Lower leg skin (tissue), 4 donors: ENCODE measurements around the gene KASH5. TPM values are rescaled to one million over a fixed set of nuclear protein-coding genes. Genes with fewer than 3 reads are reported as not detected.

ENCODE experiments used
- DNase-seq, 2 donors: peaks; one replicate each; pipeline ENCODE4 v3.0.0-alpha.2; 2019; ENCODE audit warnings: low spot score in 2 of 2
- H3K4me3 ChIP-seq: fragments of 200-600 bp; sonication (generic); 2 replicates; pipeline ENCODE4 v1.5.1; 2017; ENCODE audit warnings: mild to moderate bottlenecking, low read depth; ENCODE audit not compliant: poor library complexity, severe bottlenecking
- POLR2A ChIP-seq, 2 donors: fragments of 450-650 bp; IDR thresholded peaks; one replicate each; pipeline ENCODE4 v1.6.1; 2016 to 2017; ENCODE audit warnings: antibody characterized with exemption in 2 of 2, mild to moderate bottlenecking in 1 of 2, moderate library complexity in 1 of 2
- WGBS, 2 donors: methylation state at CpG; one replicate each; pipeline ENCODE4 v1.1.5; 2018; 5-methylcytosine and 5-hydroxymethylcytosine counted together
- intact Hi-C: fragments of 100-400 bp; cut with DNase I; formaldehyde crosslinking; loops from one replicate; pipeline ENCODE4 v1.15.0; 2023; ENCODE audit warnings: low total_unique reads
- total RNA-seq, 4 donors: library from RNA; depleted of rRNA; stranded (reverse); fragments of >200 nt; gene quantifications; one replicate each; pipeline ENCODE4 v1.1.0, GENCODE V29; 2016
- TF ChIP-seq, protein P1 (sequence below), 3 donors: fragments of 450-650 bp; IDR thresholded peaks; one replicate each; pipeline ENCODE4 v1.5.1; 2016; ENCODE audit warnings: antibody characterized with exemption in 3 of 3, mild to moderate bottlenecking in 3 of 3, moderate library complexity in 2 of 3

KASH5 gene
- total RNA-seq, 4 donors from 2014 or later, result not detected

DNA sequence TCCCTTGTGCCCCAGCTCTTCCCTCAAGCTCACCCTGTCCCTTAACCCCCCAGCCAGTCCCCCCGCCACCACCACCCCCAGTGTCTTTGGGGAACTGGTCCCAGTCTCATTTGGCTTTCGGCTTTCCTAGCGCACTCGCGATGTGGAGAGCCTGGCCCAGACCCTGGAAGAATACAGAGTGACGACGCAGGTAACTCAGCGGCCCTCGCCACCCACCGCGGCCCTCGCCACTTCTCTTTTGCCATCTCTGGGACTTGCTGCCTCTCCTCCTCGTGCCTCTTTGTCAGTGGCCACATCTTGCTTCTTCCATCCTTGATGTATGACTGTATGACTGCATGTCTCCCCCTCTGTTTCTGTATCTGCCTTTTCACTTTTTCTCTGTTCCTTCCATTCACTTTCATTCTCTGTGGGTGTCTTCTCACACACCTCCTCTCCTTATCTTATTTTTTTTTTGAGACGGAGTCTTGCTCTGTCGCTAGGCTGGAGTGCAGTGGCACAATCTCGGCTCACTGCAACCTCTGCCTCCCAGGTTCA, 19.5 kb downstream of the KASH5 start:
- no peak overlapping the region for H3K4me3 ChIP-seq
- TF ChIP-seq, protein P1, sequence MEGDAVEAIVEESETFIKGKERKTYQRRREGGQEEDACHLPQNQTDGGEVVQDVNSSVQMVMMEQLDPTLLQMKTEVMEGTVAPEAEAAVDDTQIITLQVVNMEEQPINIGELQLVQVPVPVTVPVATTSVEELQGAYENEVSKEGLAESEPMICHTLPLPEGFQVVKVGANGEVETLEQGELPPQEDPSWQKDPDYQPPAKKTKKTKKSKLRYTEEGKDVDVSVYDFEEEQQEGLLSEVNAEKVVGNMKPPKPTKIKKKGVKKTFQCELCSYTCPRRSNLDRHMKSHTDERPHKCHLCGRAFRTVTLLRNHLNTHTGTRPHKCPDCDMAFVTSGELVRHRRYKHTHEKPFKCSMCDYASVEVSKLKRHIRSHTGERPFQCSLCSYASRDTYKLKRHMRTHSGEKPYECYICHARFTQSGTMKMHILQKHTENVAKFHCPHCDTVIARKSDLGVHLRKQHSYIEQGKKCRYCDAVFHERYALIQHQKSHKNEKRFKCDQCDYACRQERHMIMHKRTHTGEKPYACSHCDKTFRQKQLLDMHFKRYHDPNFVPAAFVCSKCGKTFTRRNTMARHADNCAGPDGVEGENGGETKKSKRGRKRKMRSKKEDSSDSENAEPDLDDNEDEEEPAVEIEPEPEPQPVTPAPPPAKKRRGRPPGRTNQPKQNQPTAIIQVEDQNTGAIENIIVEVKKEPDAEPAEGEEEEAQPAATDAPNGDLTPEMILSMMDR (IDR thresholded peaks at IDR 0.05), result no peak
- no peak for TF ChIP-seq POLR2A (IDR thresholded peaks at IDR 0.05)
- intact Hi-C loops, result no loop called here
- no peak for DNase-seq
- 89 to 90% methylated on average over 16 of the region's 16 CpGs for WGBS, 2 donors

DNA sequence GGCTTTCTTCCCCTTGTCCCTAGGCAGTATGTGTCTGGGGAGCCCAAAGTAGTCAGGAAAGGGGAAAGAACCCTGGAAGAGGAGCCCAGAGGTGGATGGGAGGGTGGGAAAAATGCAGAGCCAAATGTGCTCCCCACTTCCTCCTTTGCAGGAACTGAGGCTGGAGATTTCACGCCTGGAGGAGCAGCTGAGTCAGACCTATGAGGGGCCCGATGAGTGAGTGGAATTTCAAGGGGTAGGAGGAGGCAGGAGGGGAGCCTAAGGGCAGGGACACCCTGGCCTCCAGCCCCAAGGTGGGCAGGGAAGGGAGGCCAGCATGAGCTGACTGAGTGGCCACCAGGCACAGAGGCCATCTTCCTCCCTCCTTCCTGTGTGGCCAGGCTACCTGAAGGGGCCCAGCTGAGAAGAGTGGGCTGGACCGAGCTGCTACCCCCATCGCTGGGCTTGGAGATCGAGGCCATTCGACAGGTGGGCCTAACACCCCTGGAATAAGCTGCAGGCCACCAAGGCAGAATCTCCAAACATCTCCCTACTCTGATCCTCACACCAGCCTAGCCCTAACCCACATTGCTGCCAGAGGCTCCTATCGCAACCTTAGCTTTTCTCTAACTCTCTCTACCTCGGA, 20.9 kb downstream of the KASH5 start:
- no peak for TF ChIP-seq POLR2A (IDR thresholded peaks at IDR 0.05)
- WGBS, 2 donors, result 74 to 75% methylated on average over 8 of the region's 8 CpGs
- no peak for DNase-seq
- no peak overlapping the region for H3K4me3 ChIP-seq
- intact Hi-C loops, result no loop called here

DNA sequence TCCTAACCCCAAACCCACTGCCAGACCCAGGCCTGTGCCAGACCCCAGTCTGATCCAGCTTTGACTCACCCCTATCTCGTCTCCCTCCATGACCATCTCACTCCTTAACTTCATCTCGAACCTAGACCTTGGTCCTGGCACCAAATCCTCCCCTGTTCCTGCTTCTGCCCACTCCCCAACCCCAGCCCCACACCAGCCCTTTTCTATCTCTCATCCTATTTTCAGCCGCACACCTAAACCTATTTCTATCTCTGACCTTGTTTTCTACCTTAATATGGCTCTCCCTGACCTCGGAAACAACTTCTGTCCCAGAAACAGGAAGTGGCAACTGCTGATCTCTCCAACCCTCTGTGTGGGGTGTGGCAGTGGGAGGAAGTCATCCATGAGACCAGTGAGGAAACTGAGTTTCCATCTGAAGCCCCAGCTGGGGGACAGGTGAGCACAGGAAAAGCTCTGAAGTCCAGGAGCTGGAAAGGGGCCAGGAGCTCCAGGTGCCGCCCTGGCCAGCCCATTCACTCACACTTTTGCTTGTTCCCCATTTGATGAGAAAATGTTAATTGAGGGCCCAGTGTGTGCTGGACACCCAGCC, 21.5 kb downstream of the KASH5 start:
- H3K4me3 ChIP-seq, result no peak overlapping the region
- 70 to 78% methylated on average over 5 of the region's 5 CpGs for WGBS, 2 donors
- TF ChIP-seq, protein P1 (IDR thresholded peaks at IDR 0.05), result no peak
- TF ChIP-seq POLR2A (IDR thresholded peaks at IDR 0.05), result no peak
- intact Hi-C loops, result no loop called here
- no peak for DNase-seq

DNA sequence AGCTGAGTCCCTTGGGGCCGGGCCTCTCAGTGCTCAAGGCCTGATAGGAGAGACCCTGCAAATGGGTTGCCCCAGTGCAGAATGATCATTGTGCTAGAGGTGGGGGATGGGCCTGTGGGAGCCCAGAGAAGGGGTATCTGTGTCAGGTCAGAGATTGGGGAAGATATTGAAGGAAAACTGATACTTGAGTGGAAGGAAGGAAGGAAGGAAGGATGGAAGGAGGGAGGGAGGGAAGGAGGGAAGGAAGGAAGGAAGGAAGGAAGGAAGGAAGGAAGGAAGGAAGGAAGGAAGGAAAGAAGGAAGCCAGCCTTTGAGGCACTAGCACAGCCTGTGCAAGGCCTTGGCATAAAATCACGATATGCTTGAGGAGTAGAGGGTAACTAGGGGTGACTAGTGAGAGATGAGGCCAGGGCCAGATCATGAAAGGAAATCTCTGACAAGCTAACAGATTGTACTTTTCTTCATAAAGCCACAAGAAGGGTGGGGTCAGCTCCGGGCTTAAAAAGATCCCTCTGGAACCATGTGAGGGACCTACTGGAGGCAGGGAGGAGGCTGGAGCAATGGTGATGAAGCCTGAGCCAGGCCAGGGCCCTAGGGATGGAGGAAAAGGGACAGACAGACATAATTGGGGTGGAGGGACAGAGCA, 23.8 kb downstream of the KASH5 start:
- TF ChIP-seq POLR2A (IDR thresholded peaks at IDR 0.05), result no peak
- no peak overlapping the region for H3K4me3 ChIP-seq
- 71 to 74% methylated on average over 3 of the region's 3 CpGs for WGBS, 2 donors
- no peak for DNase-seq
- intact Hi-C loops, result no loop called here

DNA sequence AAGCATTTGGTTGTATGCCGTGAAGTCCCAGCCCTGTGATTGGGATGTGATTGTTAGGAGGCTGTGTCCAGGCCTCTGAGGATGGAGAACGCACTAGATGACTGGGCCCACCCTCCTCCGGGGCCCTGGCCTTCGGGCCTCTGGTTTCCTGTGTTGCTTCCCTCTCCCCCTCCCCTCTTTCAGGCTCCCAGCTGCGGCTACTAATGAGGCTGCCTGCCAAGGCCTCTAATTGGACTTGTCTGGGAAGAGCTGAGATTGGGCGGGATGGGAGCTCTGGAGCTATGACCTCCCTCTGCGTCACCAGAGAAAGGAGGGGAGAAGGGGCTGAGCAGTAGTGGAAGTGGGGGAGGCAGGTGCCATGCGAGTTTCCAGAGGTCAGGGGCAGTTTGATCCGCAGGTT, 25.3 kb downstream of the KASH5 start:
- no peak overlapping the region for H3K4me3 ChIP-seq
- intact Hi-C loops, result no loop called here
- 72 to 75% methylated on average over 6 to 9 of the region's 9 CpGs for WGBS, 2 donors
- TF ChIP-seq POLR2A (IDR thresholded peaks at IDR 0.05), result no peak
- TF ChIP-seq, protein P1 (IDR thresholded peaks at IDR 0.05), result no peak
- DNase-seq, result no peak

DNA sequence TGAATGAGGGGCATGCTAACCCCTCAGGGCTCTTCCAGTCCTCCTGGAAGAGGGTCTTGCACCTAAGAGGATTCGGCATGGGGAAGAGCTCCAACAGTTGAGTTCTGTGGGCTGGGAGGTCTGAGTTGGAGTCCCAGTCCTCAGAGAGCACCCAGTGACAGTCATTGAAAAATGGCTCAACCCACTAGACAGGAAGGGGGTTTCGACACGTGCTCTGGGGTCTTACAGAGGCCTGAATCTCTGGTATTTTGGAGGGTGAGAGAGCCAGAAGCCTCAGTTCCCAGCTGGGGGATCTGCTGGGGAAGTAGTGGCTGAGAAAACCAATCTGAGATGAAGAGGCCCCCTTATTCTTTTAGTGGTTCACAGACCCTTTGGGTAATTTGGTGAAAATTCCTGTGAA, 26.2 kb downstream of the KASH5 start:
- intact Hi-C loops, result no loop called here
- DNase-seq, result no peak
- 86 to 92% methylated on average over 3 of the region's 3 CpGs for WGBS, 2 donors
- TF ChIP-seq POLR2A (IDR thresholded peaks at IDR 0.05), result no peak
- TF ChIP-seq, protein P1 (IDR thresholded peaks at IDR 0.05), result no peak
- H3K4me3 ChIP-seq, result no peak overlapping the region
